HG03460 (cell line): ENCODE measurements around the gene DAB1.

Source experiments
- ATAC-seq: cut with Tn5 transposase; IDR thresholded peaks from one replicate; pipeline ENCODE4 v1.9.1; 2021; ENCODE audit not compliant: unreplicated experiment

DAB1 gene

GRCh38 chr1:57278558-57278957 is 145.3 kb downstream of the DAB1 start:
- ATAC-seq, result no peak

DNA sequence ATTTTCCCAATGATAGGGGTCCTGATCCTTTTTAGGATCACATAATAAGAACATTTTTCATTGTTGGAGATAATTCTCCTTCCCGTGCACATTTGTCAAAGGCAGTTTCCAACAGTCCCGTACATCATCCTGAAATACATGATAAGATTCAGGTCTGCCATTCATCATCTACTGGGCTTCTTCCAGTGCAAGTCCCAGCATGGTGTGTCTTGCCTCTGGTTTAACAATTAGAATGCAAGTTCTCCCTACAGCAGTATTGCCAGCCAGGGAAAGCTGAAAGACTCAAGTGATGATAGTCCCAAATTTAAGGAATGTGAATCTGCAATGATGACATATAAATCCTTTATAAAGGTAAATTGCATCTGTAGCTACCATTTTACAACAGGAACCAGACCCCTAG is 146.2 kb downstream of the DAB1 start:
- ATAC-seq, result no peak

- ATAC-seq, result no peak
Observed at GRCh38 chr1:57276918-57277317, 146.9 kb downstream of the DAB1 start.

GRCh38 chr1:57272601-57273000 is 151.3 kb downstream of the DAB1 start:
- ATAC-seq, result no peak

DNA sequence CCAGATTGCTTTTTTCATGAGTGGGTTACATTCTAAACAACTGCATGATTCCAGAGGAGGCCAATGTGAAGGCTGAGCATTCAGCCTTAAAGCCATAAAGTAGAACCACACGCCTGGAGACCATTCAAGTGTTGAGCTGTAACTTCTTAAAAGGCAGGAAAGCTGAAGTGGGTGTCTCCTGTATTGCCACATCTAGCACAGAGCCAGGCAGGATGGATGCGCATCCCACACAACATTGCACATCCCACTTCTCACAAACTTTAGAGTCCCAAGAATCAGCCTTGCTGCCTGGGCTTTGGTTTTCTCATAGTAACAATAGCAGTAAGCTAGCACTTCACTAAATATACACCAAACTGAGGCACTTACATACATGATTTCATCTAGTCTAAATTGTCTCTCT is 151.7 kb downstream of the DAB1 start:
- ATAC-seq, result no peak

GRCh38 chr1:57270927-57271698 is 152.7 kb downstream of the DAB1 start:
- no peak for ATAC-seq

- ATAC-seq, result no peak
Observed at GRCh38 chr1:57269630-57270225, 154.1 kb downstream of the DAB1 start.

GRCh38 chr1:57265104-57265503 is 158.8 kb downstream of the DAB1 start:
- no peak for ATAC-seq

- ATAC-seq, result no peak
Observed at GRCh38 chr1:57262472-57262871, 161.4 kb downstream of the DAB1 start.

GRCh38 chr1:57258557-57259325 is 165.1 kb downstream of the DAB1 start:
- ATAC-seq, result no peak

DNA sequence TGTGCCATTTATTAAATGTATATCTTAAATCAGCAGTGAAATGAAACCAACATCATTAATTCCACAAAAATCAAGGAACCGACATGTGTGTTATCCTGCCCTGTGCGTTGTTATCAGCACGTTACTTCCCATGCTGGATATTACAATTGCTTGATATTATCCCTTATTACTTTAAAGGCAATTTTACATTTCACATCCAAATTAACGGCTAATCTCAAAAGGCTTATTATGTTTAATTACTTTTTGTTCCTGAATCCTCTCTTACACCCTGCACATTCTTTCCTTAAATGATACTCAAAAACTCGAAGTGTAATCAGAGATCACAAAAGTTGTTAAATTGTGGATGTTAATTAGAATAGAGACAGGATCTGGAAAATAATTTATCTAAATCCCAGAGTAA is 167.9 kb downstream of the DAB1 start:
- no peak for ATAC-seq

DNA sequence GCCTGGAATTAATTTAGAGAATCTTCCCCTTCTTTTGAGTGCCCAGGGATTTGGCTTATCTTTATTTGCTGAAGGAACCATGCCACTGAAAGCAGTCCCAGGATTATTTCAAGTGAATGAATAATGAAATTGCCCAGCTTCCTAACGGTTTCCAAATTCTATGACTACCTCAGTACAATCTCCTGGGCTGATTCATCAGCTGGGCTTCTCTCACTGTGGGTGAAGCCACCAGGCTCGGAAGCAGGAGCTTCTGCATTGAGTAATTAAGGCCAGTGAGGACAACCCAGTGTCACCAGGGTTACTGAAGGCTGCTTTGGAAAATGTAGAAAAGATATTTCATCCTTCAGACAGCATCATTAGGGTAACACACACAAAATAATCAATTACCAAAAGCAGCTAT is 169.8 kb downstream of the DAB1 start:
- ATAC-seq, result no peak

- ATAC-seq, result no peak
Observed at GRCh38 chr1:57252597-57253294, 171.1 kb downstream of the DAB1 start.

DNA sequence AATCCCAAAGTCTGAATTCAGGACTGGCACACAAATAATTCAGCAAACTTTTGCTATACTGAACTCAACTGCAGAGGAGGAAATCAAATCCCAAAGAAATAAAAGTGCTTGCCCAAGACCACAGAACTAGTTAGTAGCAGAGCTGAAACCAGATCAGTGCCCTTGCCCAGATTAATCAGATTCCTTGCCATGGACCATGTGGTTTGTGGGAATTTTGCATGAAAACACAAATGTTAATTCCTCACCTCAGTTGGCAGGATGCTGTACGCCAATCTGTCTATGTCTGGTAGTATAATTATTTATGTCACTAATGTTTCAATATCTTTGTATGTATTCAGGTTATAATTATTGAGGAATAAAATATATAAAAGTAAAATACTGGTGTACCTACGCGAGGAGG is 173.8 kb downstream of the DAB1 start:
- no peak for ATAC-seq

DNA sequence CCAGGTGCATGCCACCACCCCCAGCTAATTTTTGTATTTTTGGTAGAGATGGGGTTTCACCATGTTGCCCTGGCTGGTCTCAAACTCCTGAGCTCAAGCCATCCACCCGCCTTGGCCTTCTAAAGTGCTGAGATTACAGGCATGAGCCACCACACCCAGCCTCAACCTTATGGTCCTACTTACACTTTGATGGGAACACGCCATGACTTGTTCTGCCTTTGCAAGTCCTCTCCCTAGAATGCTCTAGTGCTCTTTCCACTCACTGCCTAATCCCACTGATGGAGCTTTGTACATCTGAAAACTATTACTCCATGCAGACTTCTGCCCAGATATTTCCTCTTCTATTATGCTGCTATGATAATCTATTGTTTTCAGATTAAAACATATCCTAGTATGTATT is 174.3 kb downstream of the DAB1 start:
- ATAC-seq, result no peak

DNA sequence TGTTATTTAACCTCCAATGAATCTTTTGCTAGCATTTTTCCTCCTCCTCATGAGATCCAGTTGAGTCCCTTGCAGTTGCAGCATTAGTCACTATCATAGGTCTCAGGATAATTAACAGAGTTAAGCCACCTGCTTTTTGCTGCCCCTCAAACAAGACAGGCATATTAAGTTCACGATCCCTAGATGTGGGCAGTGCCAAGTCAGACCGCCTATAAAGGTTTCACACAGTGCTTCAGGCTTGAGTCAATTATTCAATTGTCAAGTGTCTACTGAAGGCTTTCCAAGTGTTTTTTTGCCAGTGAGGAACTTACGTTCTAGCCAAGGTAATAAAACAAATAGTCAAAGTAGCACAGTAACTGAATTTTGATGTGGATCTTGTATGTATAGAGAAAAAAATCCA is 175.0 kb downstream of the DAB1 start:
- ATAC-seq, result no peak

- no peak for ATAC-seq
Observed at GRCh38 chr1:57238233-57238781, 185.6 kb downstream of the DAB1 start.

DNA sequence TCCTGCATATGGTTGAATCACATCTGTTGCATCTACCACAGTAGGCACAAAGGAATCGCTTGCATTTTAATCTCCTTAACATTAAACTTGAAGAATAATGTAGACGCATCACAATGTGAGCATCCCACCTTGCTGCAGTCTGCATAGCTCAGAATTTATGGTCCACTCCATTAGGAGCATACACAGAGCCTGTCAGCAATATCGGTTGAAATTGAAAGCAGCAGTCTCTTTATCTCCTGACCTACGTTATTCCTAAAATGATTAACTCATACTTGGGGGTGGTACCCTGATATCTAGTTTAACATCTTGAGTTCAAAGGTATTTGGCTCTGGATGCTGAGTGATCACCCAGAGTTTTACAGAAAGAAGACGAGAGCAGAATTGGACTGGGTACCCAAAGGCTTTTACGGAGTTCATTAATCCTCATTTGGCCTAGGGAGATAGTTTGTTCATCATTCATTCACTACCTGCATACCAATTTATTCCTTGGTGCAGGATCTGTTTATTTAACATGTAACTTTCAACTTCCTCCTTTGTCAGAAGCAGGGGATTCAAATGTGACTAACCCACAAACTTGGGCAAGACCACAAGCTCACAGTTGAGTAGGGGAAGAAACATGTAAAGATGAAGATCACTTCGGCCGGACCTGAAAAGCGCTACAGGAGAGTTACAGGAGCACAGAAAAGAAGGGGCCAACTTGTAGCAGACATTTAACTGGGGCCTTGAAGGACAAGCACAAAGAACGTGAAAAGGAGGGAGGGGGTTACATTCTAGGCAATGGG is 187.9 kb downstream of the DAB1 start:
- ATAC-seq, result no peak

GRCh38 chr1:57234459-57234858 is 189.4 kb downstream of the DAB1 start:
- no peak for ATAC-seq

GRCh38 chr1:57232500-57232899 is 191.4 kb downstream of the DAB1 start:
- no peak for ATAC-seq
